GM21825 (cell line): ENCODE data around the gene PDE5A.
A peak's percentile ranks its signal among the peaks of the same experiment; 100 is the strongest.
"Not testable (repeated sequence)": the region's sequence is repeated elsewhere in the genome, so short reads cannot be mapped to it uniquely, and the experiment has no call there.

ENCODE experiments used
- ATAC-seq: cut with Tn5 transposase; IDR thresholded peaks from one replicate; pipeline ENCODE4 v1.9.1; 2021; ENCODE audit warnings: mild to moderate bottlenecking, moderate library complexity; ENCODE audit not compliant: unreplicated experiment

The PDE5A gene

DNA sequence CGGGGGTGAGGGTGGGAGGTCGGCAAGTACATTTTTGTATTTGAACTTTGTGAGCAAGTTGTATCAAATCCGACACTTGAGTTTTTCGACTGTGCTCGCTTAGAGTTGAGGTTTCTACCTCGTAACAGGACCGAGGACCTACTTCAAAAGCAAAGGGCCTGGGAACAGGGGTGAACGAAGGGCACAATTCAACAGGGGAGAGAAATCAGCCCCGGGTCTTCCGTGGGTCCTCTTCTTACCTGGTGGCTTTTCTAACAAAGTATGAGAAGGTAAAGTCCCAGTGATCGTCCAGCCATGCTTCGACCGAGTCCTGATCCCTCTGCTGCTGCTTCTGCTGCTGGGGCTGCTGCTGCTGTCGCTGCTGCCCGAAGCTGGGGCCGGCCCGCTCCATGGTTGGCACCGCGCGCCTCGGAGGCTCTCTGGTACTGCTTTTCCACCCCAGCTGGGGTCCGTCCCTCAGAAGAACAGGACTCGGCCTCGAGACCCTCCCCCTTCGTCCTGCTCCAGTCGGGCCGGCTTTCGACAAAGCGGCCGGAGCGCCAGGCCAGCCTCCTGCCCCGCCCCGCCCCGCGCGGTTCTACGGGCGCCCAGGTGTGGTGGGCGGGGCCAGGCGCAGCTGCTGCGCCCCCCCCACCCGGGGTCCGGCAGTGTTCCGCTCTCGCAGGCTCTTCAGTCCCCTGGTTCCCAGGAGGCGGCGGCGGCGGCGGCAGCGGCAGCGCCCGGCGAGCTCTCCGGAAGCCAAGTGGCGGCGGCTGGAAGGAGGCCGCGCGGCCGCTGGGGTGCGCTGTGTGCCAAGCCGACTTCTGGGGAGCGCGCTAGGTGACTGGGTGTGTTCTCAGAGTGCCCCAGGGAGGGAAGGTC lies at the start of gene PDE5A:
PDE5A (minus strand) TSS at position 524 of the 861 bp plus-strand sequence; CDS start at position 391, 133 bp downstream.
- peak; percentile 94 for ATAC-seq

DNA sequence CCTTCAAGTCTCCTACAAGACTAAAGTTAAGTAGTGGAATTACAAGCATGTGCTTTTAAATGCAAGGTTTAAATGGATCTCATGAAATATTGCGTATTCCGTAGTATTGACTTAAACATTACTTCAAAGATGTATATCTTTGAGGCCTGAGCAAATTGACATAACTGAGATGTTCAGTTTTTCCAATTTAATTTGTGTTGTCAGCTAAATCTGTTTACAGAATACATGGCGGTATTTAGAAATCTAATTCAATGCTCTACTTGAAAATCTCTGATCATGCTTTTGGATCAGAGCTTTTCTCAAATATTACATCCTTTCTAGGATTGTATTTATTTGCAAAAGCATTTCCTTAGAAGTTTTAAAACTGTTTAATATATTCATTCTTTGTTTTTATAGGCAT lies 47.5 kb upstream of the PDE5A start:
- ATAC-seq, result no peak

DNA sequence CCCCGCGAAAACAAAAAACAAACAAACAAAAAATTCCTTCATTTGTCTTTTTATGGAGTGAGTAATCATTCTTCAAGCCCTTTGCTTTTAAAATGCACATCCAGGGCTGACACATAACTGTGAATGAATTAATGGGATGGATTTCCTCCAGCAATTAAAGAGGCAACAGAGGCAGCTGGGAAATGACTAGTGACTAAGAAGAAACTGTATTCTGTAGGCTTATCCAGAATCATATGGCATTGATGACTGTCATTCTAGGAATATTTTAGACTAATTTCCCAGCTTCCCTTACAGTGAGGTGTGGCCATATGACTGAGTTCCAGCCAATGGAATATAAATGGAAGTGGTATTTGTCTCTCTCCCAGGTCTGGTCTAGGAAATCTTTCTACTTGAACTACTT lies 46.8 kb upstream of the PDE5A start:
- ATAC-seq, result no peak

DNA sequence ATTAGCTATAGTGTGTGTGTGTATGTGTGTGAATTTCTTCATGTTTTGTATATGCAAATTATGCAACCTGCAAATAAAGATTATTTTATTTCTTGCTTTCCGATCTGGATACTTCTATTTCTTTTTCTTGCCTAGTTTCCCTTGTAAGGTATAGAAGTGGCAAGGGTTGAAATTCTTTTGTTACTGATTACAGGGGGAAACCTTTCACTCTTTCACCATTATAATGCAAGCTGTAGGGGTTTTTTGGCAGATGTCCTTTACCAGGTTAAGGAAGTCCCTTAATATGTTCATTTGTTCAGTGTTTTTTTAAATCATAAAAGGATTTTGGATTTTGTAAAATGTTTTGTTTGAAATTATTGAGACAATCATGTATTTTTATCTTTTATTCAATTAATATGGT lies 44.3 kb upstream of the PDE5A start:
- no peak for ATAC-seq

DNA sequence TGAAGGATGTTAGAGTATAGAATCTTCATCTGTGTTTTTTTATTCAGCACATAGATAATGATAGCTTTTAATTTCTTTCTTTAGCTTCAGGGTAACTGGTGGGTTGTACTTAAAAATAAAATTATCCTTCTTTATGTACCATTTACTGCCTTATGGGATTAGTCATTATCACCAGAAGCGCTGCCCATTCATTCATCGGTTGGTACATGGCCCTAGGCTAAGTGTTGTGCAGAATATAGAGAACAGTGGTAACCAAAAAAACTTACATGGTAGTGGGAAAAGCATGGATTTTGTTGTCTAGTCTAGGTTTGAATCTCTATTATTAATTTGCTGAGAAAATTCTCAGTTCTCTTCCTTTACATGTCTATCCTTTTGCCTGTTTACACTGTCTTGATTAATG lies 43.5 kb upstream of the PDE5A start:
- ATAC-seq, result no peak

DNA sequence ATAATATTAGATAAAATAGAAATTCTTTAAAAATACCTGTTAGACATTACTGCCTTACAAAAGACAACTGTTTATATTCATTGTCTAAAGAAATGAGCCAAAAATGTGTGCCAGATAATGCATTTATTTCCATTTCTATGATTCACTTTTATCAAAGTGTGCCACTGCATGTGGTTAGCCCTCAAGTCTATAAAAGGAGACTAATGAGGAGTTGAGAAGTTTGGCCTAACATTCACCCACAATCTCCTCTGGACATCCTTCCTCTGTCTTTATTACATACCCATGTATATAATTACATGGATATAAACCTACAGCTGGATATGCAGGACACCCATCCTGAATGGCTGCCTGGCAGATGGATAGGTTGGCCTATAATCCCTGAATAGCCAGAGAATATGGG lies 42.6 kb upstream of the PDE5A start:
- no peak for ATAC-seq

DNA sequence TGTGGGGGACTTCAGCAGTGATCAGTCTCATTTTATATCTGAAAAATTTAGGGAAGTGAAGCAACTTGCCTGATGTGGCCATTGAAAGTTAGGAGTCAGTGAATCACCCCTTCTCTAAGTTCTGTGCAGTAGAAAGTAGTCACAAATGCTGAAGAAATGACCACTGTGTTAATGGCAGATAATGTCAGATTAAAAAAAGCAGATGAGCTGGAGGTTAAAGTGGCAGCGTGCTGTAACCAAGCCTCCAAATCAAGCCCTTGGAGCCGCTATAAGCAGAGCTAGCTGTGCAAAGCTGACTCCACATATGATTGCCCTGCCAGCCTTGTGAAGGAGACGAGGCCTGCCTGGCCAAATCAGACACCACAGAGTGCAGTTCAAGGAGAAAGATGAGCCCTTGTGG lies 39.2 kb upstream of the PDE5A start:
- no peak for ATAC-seq

DNA sequence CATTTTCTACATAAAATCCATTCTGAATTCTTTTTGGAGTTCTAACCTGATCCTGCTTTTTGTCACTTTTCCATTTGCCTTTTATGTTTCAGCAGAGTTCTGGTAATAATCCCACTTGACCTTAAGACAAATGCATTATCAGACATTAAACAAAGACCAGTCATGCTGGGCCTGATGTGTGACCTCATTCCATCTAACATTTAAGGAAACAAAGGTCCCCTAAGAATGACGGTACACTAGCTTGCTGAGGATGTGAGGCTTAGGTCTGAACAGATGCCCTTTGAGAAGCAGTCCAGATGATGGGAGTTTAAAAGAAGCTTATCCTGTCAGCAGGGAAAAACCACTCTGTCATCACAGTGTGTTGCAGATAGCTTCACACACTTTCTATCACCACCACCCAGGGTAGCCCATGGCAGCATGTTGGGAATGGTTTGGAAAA lies 38.1 kb upstream of the PDE5A start:
- no peak for ATAC-seq

DNA sequence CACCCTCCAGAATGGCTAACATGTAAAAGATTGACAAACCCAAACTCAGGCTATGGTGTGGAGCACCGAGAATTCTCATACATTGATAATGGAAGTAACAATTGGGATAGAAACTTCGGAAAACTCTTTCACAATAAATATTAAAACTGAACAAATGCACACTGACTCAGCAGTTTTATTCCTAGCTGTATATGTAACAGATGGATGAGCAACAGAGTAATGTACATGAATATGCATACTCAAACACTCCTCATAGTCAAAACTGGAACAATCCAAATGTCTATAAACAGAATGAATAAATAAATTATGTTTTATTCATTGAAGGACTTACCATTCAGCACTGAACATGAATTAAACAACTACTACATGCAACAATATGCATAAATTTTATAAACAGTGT lies 37.1 kb upstream of the PDE5A start:
- ATAC-seq, result no peak

DNA sequence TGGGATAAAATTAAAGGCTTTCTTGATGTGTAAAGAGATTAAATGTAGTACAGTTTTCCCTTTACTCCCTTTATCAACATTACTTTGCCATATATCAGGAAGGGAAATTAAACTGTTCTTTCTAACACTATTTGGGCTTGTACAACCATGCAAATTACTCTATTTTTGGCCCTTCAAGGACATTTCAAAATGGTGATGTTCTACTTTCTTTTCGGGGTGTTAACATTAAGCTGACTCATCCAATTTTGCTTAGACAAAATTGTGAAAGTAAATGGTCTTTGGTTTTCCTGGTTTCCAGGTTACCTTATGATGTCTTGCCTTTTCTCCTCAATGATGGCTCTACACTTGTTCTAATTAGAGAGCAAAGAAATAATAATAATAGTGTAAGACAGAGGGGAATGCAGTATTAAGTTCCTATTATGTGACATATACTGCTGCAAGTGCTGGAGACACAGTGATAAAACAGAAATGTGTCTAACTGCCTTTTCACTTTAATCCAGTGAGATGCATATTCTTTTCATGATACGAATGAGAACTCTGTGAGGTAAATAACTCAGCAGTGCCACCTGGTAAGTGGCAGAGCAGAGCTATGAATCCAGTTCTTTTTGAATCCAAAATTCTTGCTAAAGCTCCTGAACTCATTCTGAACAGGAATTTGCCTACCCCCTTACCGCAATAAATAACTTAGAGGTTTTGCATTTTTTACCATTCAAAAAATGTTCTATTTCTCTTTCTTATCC lies 35.7 kb upstream of the PDE5A start:
- no peak for ATAC-seq

DNA sequence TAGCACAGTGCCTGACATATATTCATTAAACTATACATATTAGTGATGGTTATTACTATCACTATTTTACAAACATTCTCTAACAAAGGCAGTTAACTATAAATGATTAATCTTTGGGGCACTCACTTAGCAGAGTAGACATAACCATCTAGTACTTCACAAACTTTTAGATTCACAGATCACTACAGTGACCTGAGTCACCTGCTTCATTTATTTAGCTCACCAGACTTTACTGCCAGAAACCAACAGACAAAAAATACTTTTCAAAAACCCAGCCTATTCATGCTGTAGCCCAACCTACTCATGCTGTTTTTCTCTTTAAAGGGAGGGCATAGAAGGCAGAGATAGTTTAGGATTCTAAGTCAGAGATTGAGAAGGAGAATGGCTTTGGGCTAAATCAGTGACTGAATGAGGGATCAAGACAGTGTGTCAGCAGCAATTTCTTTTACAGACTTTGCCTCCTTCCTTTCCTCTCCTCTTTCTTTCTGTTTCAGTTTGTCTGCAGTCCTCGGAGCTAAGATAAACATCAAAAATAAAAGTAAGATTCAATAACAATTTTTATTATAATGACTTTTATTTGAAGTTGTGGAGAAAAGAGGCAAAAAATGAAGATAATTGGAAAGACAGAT lies 34.7 kb upstream of the PDE5A start:
- ATAC-seq, result no peak

DNA sequence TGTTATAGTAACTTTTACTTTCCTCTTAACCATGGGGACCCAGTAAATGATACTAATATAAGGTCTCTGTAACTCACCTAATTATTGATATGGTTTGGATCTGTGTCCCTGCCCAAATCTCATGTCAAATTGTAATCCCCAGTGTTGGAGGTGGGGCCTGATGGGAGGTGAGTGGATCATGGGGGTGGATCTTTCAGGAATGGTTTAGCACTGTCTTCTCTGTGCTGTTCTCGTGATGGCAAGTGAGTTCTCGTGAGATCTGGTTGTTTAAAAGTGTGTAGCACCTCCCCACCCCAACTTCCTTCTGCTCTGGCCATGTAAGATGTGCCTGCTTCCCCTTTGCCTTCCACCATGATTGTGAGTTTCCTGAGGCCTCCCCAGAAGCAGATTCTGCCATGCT lies 34.0 kb upstream of the PDE5A start:
- ATAC-seq, result not testable (repeated sequence)

DNA sequence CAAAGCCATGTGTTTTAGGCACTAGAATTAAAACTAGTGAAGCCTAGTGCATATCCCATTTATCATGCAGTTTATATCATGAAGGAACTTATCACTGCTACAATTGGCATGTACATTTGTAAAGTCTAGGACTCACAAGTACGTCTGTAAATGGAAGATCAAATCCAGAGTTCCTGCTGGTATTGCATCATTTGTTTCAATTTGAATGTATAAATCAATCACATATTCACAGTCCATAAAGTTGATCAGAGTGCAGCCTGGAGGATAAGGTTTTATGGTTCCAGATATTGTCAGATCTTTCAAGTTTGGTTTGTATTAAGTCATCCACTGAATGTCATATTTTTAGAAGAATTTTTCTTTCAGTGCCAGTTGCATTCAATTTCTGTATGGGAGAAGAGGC lies 32.6 kb upstream of the PDE5A start:
- no peak for ATAC-seq

DNA sequence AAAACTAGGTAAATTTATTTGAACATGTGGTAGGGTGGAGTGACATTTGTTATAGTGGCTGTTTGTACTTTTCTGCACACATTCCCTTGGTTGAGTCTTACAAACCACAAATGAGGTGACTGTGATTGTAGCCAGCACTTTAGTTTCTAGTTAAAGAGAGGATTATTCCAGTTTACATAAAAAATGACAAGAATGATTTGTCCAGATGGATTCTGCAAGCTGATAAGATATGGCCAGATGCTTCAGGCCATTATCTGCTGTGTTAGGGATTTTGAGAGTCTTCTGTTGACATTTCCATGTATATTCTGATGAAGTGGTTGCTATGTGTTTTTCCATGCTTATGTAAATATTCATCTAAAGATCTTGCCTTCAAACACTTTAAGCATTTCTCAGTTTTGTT lies 31.0 kb upstream of the PDE5A start:
- ATAC-seq, result no peak

DNA sequence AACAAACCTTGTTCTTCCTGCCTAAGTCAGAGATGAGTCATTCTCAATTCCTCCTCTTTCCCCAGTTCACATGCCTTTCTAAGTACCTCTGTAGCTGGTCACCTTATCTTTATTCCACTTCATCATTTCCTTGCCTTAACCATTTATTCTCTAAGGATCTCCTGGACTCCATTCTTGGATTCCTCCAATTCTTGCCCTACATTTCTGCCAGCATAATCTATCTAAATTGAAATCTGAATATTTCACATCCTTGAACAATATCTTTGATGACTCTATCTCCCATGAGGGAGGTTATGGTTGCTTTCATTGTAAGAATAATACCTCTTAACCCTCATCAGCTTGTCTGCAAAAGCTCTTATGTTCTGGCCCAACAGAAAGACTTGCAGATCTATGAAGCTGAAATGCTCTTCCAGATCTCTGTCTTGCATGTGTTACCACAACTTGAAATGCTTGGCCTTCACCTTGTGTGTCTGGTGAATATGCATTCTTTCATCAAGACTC lies 28.6 kb upstream of the PDE5A start:
- ATAC-seq, result no peak

DNA sequence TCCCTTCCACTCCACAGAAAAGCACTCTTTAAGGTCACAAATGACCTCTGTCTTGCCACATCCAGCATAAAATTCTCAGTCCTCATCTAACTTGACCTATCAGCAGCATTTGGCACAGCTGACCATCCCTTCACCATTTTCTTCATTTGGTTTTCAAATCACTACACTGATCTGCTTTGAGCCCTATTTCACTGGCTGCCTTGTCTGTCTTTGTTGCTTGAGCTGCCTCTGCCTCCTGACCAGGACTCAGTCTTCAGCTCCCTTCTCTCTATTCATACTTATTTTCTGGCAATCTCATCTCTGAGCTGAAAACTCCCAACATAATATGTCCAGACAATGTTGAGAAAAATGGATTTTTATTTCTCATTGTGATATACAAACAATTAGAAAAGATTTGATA lies 27.7 kb upstream of the PDE5A start:
- ATAC-seq, result no peak

DNA sequence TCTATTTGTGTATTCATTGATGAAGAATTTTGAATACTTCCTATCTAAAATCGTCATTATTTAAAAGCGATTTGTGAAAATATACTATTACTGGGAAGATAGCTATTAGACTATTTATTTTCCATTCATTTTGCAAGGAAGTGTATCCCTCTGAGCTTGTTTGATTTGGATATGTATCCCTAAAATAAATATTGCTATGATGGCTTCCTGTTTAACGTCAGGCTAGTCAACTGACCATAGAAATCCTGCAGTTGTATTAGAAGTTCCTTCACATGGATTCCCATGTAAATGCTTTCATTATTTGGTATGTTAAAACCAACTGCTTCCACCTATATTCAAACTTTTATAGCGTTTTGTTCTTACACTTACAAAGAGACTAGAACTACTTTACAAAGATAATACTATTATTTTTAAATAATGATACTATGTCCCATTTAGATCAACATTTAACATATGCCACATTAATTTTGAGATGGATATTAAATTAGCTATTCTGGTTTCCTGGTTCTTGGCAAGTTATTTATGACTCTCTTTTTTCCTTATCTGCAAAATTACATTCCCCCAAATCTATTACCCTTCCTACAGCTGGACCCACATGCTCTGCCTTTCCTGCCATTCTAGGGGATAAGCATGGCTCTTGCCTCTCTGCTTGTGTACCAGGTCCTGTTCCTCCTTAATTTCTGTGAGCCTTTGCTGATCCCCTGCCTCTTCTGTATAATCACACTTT lies 26.7 kb upstream of the PDE5A start:
- ATAC-seq, result no peak

DNA sequence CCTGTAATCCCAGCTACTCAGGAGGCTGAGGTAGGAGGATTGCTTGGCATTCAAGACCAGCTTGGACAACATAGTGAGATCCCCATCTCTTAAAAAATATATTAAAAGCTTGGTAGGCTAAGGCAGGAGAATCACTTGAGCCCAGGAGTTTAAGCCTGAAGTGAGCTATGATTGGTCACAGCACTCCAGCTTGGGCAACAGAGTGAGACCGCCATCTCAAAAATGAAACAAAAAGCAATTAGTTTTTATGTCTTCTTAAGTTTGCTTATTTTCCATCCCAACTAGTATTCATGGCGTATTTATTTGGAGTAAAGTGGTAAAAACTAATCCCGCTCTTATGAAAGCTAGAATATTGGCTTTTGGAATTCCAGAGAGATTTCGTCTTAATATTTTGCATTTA lies 25.4 kb upstream of the PDE5A start:
- ATAC-seq, result no peak

DNA sequence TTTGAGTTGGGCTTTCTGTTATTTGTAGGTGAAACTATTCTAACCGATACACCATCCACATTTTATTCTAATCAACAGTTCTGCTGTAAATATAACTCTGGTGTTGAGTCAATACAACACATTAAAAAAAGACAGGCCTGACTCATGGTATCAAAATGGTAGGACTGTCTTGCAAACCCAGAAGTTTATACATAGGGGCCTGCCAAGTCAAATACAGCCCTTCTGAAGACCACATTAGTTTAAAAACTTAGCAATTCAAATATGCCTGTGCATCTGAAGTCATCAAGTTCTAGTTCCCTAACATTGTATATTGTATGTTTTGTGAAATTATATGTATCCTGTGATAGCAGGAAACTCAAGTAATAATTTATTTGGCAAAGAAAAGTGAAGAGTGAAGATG lies 24.4 kb upstream of the PDE5A start:
- no peak for ATAC-seq

DNA sequence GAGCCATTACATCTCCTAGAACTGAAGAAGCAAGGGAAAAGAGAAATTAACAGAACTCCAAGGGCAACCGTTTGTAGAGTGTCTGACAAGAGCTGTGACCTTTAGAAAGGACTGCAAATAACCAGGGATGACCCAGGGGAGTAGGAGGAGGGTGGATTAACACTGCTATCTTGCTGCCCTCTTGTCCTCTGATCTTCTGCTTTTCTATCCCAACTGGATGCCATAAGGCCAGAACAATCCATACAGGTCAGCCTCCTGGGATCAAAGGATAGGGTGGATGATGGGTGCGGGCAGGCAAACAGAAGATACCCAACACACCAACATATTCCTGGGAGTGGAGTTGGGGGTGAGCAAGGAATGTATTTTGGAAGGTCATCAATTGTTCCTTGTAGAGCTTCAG lies 19.8 kb upstream of the PDE5A start:
- no peak for ATAC-seq

DNA sequence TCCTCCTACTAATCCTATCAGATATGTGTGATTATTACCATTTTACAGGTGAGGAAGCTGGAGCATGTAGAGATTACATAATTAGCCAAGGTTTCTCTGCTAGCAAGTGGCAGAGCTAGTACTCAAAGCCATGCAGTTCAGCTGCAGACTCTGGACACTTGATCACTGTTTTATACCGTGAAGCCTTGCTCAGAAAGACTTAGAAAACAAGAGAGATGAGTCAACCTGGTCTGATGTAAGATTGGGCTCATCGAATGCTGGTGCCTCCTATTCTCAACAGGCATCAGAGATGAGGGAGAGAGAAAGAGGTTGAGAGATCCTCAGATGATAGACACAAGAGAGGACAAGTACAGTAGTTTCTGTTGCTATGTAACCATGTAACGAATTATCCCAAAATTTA lies 19.0 kb upstream of the PDE5A start:
- ATAC-seq, result no peak
